Measurements from ENCODE around the gene RASGEF1C. TPM values are rescaled to one million over a fixed set of nuclear protein-coding genes. Genes with fewer than 3 reads are reported as not detected.

RASGEF1C gene
- total and polyA plus RNA-seq, 10 of the 15 experiments (the other 5 are each of a cell fraction or from before 2014, with no cell fraction given), result not detected

GRCh38 chr5:180133551-180133950 lies 75.5 kb downstream of the RASGEF1C start (continued):
- TF ChIP-seq ZNF217 (IDR thresholded peaks at IDR 0.05), result no peak
- no peak for TF ChIP-seq KLF5 (IDR thresholded peaks at IDR 0.05; ENCODE audit: partially characterized antibody)

- no TSS peak for BruUV-seq (replicated peaks)
- no peak for TF ChIP-seq E2F4 (IDR thresholded peaks at IDR 0.05; ENCODE audit: low read depth, low read length)
- no peak for TF ChIP-seq ZBTB4 (CRISPR knock-in tag; IDR thresholded peaks at IDR 0.05)
- TF ChIP-seq CBX5 (IDR thresholded peaks at IDR 0.05; ENCODE audit: low read depth), result no peak
- TF ChIP-seq E4F1 (IDR thresholded peaks at IDR 0.05; ENCODE audit: borderline replicate concordance, partially characterized antibody), result no peak
- no peak for TF ChIP-seq RFX5 (IDR thresholded peaks at IDR 0.05; ENCODE audit: low read depth, low read length)
- no peak for TF ChIP-seq ZNF687 (IDR thresholded peaks at IDR 0.05)
- TF ChIP-seq IRF5 (IDR thresholded peaks at IDR 0.05; ENCODE audit: borderline replicate concordance), result no peak
Measured at GRCh38 chr5:180133060-180133459, 76.0 kb downstream of the RASGEF1C start.

More at GRCh38 chr5:180133060-180133459, 76.0 kb downstream of the RASGEF1C start:
- ChIA-PET POLR2A (interaction anchor here (0.6 kb wide), 1 partner anchor 322 kb away, joined by 3 read pairs; no protein-coding TSS in a partner anchor), RAD21 (ENCODE audit: unreplicated experiment) (no interaction called here), CTCF (no interaction called here), SMC1A (ENCODE audit: uncharacterized antibody, unreplicated experiment) (no interaction called here)
- no peak for DNase-seq (ENCODE audit: low read depth, low spot score)
- Histone ChIP-seq H3K9ac (ENCODE audit: control insufficient read depth, insufficient read depth, low read length) (no peak overlapping the region), H4K20me1 (ENCODE audit: control insufficient read depth, insufficient read depth) (no peaks in the 10 kb centered on the region), H2AFZ (ENCODE audit: control insufficient read depth, low read depth, low read length) (no peak overlapping the region), H3K4me1 (ENCODE audit: control insufficient read depth, insufficient read depth, low read length) (no peaks in the 10 kb centered on the region), H3K36me3 (ENCODE audit: control insufficient read depth in 2 of 2, insufficient read depth in 2 of 2, low read length in 1 of 2) (no peaks in the 10 kb centered on the region), H3K79me2 (ENCODE audit: control insufficient read depth, insufficient read depth, low read length) (no peaks in the 10 kb centered on the region), H3K27me3 (replicated peaks in 1 of 2; ENCODE audit: control insufficient read depth in 2 of 2, insufficient read depth in 2 of 2, low read length in 1 of 2) (no peaks in the 10 kb centered on the region; a peak in 1 of 4 replicates), H3K27ac (ENCODE audit: control insufficient read depth, insufficient read depth) (no peak overlapping the region), H3K9me3 (replicated peaks; ENCODE audit: control insufficient read depth, insufficient read depth, low read length) (no peaks in the 10 kb centered on the region; the same call in 2 of the 3 replicates), H3K4me3 (no peak overlapping the region), H3K4me2 (ENCODE audit: control insufficient read depth, insufficient read depth) (no peak overlapping the region)
- no peak for FAIRE-seq
- 5% methylated on average over 9 of the region's 9 CpGs for WGBS (ENCODE audit: insufficient coverage, insufficient replicate concordance, low lambda C conversion rate, missing lambda C conversion rate)
- in situ Hi-C loops (cut with MboI), result no loop called here
- no peak for ATAC-seq
- intact Hi-C loops (cut with micrococcal nuclease; ENCODE audit: unreplicated experiment), result no loop called here

Data from GM12878 (cell line).